OCI-LY3 (cell line): Measurements from ENCODE around the gene STK39.

Source experiments
- H2AFZ ChIP-seq: fragments of 200-600, 300-600 bp; shearing (Covaris generic); 2 replicates; pipeline ENCODE4 v1.6.0; 2014; ENCODE audit warnings: antibody characterized with exemption, low read depth, low read length
- H3K27ac ChIP-seq: fragments of 200-600, 300-600 bp; sonication (generic); 2 replicates; pipeline ENCODE4 v1.5.1; 2014; ENCODE audit warnings: mild to moderate bottlenecking, low read length, moderate library complexity, mixed read lengths
- H3K27me3 ChIP-seq: fragments of 200-600, 300-600 bp; sonication (generic); 2 replicates; pipeline ENCODE4 v1.6.1; 2014; ENCODE audit warnings: low read depth, low read length, mixed read lengths
- H3K36me3 ChIP-seq: fragments of 200-600, 300-600 bp; sonication (generic); replicated peaks from 2 replicates; pipeline ENCODE3; 2014; ENCODE audit warnings: low read depth, low read length, mixed read lengths
- H3K4me1 ChIP-seq: fragments of 300-600, 200-600 bp; sonication (generic); 2 replicates; pipeline ENCODE4 v1.6.1; 2014; ENCODE audit warnings: low read length, mixed read lengths
- H3K4me2 ChIP-seq: fragments of 200-600, 300-600 bp; sonication (generic); 2 replicates; pipeline ENCODE4 v1.6.1; 2014; ENCODE audit warnings: low read length, mixed read lengths
- H3K4me3 ChIP-seq: fragments of 300-600, 200-600 bp; sonication (generic); 2 replicates; pipeline ENCODE4 v1.5.1; 2014; ENCODE audit warnings: antibody characterized with exemption, mild to moderate bottlenecking, low read length, moderate library complexity
- H3K79me2 ChIP-seq: fragments of 300-600, 200-600 bp; shearing (Covaris generic); 2 replicates; pipeline ENCODE4 v1.6.1; 2014; ENCODE audit warnings: mild to moderate bottlenecking, low read length, mixed read lengths
- H3K9ac ChIP-seq: fragments of 300-600, 200-600 bp; shearing (Covaris generic); 2 replicates; pipeline ENCODE4 v1.6.0; 2014; ENCODE audit warnings: mild to moderate bottlenecking, low read length, moderate library complexity
- H3K9me3 ChIP-seq: fragments of 200-600, 300-600 bp; shearing (Covaris generic); 2 replicates; pipeline ENCODE4 v1.6.1; 2014; ENCODE audit warnings: low read length, mixed read lengths; ENCODE audit not compliant: insufficient read depth
- H4K20me1 ChIP-seq: fragments of 200-600, 300-600 bp; sonication (generic); 2 replicates; pipeline ENCODE4 v1.6.1; 2016; ENCODE audit warnings: low read length, mixed read lengths; ENCODE audit not compliant: insufficient read depth
- EZH2phosphoT487 ChIP-seq: fragments of 200-600 bp; shearing (Covaris generic); IDR thresholded peaks from 2 replicates; pipeline ENCODE4 v1.6.1; 2018; ENCODE audit warnings: antibody characterized with exemption, mixed run types, low read depth
- TF ChIP-seq, protein P1 (sequence below): fragments of 200-600, 300-600 bp; sonication (generic); IDR thresholded peaks from 2 replicates; pipeline ENCODE4 v1.5.1; 2014; ENCODE audit warnings: antibody characterized with exemption, low read length, low read depth

STK39 gene

DNA sequence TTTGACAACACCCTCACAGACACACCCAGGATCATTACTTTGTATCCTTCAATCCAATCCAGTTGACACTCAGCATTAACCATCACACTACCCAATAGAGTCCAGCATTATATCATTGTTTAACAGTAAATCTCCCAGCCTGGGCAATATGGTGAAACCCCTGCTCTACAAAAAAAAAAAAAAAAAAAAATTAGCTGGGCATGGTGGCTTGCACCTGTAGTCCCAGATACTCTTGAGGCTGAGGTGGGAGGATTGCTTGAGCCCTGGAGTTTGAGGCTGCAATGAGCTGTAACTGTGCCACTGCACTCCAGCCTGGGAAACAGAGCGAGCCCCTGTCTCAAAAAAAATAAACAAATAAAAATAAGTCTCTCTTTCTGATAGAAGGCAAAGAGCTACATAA, 304.0 kb downstream of the STK39 start:
- Histone ChIP-seq H3K27me3 (peaks cover 4% of the 10 kb centered on the region; the same call in 1 of the 2 replicates), H3K4me3 (no peak overlapping the region), H3K9ac (no peak overlapping the region), H3K9me3 (no peaks in the 10 kb centered on the region), H4K20me1 (no peaks in the 10 kb centered on the region), H3K79me2 (no peaks in the 10 kb centered on the region), H3K27ac (no peak overlapping the region), H3K36me3 (no peaks in the 10 kb centered on the region), H3K4me2 (no peak overlapping the region), H3K4me1 (no peaks in the 10 kb centered on the region), H2AFZ (no peak overlapping the region)
- TF ChIP-seq, protein P1, sequence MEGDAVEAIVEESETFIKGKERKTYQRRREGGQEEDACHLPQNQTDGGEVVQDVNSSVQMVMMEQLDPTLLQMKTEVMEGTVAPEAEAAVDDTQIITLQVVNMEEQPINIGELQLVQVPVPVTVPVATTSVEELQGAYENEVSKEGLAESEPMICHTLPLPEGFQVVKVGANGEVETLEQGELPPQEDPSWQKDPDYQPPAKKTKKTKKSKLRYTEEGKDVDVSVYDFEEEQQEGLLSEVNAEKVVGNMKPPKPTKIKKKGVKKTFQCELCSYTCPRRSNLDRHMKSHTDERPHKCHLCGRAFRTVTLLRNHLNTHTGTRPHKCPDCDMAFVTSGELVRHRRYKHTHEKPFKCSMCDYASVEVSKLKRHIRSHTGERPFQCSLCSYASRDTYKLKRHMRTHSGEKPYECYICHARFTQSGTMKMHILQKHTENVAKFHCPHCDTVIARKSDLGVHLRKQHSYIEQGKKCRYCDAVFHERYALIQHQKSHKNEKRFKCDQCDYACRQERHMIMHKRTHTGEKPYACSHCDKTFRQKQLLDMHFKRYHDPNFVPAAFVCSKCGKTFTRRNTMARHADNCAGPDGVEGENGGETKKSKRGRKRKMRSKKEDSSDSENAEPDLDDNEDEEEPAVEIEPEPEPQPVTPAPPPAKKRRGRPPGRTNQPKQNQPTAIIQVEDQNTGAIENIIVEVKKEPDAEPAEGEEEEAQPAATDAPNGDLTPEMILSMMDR = no peak
- TF ChIP-seq EZH2phosphoT487 = no peak

GRCh38 chr2:167942366-167943081, 304.9 kb downstream of the STK39 start:
- Histone ChIP-seq H3K4me1 (no peaks in the 10 kb centered on the region), H4K20me1 (no peaks in the 10 kb centered on the region), H3K4me2 (no peak overlapping the region), H3K9me3 (no peaks in the 10 kb centered on the region), H3K27me3 (peaks cover 4% of the 10 kb centered on the region; the same call in 1 of the 2 replicates), H3K9ac (no peak overlapping the region), H3K79me2 (no peaks in the 10 kb centered on the region), H3K27ac (no peak overlapping the region), H3K36me3 (no peaks in the 10 kb centered on the region), H3K4me3 (no peak overlapping the region), H2AFZ (no peak overlapping the region)
- no peak for TF ChIP-seq EZH2phosphoT487
- TF ChIP-seq, protein P1 = no peak

DNA sequence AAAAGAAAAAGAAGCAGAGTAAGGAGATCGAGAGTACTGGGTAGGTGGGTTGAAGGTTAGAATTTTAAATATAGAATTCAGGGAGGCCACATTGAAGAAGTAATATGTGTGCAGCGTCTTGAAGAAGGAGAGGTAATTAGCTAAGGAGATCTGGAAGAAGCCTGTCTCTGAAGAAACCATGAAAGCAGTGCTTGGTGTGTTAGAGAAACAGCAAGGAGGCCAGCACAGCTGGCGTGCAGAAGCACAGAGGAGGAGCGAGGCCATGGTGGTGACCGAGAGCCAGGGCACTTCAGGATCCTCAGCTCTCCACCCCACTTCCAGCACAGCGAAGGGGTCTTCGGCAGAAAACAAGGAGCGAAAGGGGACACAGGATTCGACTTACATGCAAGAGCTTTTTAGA, 305.8 kb downstream of the STK39 start:
- Histone ChIP-seq H2AFZ (no peak overlapping the region), H3K36me3 (no peaks in the 10 kb centered on the region), H3K79me2 (no peaks in the 10 kb centered on the region), H4K20me1 (no peaks in the 10 kb centered on the region), H3K9me3 (no peaks in the 10 kb centered on the region), H3K9ac (no peak overlapping the region), H3K4me3 (no peak overlapping the region), H3K27ac (no peak overlapping the region), H3K4me1 (no peaks in the 10 kb centered on the region), H3K4me2 (no peak overlapping the region), H3K27me3 (peaks cover 4% of the 10 kb centered on the region; the same call in 1 of the 2 replicates)
- TF ChIP-seq, protein P1 = no peak
- TF ChIP-seq EZH2phosphoT487 = no peak

- no peak for TF ChIP-seq EZH2phosphoT487
- TF ChIP-seq, protein P1 = no peak
- Histone ChIP-seq H3K36me3 (no peaks in the 10 kb centered on the region), H3K27me3 (peaks cover 4% of the 10 kb centered on the region; the same call in 1 of the 2 replicates), H3K9me3 (no peaks in the 10 kb centered on the region), H3K4me2 (no peak overlapping the region), H2AFZ (no peak overlapping the region), H3K4me3 (no peak overlapping the region), H3K9ac (no peak overlapping the region), H3K4me1 (no peaks in the 10 kb centered on the region), H3K27ac (no peak overlapping the region), H3K79me2 (no peaks in the 10 kb centered on the region), H4K20me1 (no peaks in the 10 kb centered on the region)
Measured at GRCh38 chr2:167940734-167941507, 306.5 kb downstream of the STK39 start.
